Measurements from ENCODE around the gene PRKCA. TPM values are rescaled to one million over a fixed set of nuclear protein-coding genes. Genes with fewer than 3 reads are reported as not detected.
A peak's percentile ranks its signal among the peaks of the same experiment; 100 is the strongest.
"Not testable (repeated sequence)": the region's sequence is repeated elsewhere in the genome, so short reads cannot be mapped to it uniquely, and the experiment has no call there.

PRKCA gene
- total RNA-seq, 1 donor from 2014 or later: 4.5 TPM

DNA sequence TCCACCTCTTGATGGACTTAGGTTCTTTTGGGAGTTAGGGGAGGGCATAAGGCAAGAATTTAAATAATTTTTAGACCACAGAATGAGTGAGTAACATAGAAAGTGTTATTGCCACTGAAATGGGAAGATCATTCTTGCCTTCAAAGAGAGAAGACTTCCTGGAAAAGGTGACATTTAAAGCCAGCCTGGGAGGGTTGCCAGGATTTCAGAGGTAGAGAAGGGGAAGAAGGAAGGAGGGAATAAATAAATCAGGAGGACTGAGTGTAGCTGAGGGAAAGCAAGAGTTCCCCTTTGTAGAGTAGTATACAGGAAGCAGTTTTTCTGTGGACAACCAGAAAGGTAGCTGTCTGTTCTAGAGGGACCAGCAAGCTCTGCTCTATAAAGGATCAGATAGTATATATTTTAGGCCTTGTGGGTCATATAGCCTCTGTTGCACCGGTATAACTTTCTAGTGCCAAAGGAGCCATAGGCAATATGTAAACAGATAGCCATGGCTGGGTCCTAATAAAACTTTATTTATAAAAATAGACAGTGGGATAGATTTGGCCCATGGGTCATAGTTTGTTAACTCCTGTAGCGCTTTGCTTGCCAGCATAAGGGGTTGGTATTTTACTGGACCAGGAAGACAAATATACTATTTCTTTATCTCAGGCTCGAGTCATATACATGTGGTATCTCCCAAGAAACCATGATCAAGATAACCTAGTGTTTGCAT lies 385.3 kb downstream of the PRKCA start:
- ATAC-seq: no peak

DNA sequence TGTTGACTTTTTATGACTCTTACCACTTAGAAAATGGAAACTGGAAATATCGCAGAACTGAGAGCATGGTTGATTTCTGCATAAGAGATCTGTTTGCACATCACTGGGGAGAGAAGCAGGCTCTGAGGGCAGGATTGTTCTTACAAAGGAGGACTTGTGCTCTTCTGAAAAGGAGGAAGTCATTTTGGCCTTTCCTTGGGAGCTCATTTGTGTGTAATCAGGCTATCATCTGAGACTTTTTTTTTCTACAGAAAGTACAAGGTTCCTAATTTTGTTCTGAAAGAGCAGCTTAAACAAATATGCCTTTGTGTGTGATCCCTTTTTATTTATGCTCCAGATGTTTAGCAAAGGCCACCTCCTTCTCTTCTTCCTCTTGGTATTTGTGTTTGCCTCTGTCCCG lies 386.8 kb downstream of the PRKCA start:
- ATAC-seq: no peak

DNA sequence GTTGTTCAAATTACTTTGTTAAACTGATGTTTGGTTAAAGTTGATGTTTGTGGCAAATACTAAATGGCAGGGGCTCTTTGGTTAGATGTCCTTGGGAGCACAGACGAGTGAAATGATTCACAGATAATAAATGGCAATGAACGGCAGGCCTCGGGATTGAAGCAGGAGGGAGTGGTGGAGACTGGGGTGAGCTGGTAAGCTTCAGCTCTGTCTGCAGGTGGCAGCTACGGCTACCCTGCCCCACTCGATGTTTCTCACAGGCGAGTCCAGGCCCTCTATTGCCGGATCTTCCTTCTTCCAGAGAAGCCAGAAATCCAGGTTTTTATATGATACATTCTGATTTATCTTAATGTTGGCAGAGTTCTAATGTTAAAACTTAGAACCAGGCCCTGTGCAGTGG lies 387.8 kb downstream of the PRKCA start:
- no peak for ATAC-seq

DNA sequence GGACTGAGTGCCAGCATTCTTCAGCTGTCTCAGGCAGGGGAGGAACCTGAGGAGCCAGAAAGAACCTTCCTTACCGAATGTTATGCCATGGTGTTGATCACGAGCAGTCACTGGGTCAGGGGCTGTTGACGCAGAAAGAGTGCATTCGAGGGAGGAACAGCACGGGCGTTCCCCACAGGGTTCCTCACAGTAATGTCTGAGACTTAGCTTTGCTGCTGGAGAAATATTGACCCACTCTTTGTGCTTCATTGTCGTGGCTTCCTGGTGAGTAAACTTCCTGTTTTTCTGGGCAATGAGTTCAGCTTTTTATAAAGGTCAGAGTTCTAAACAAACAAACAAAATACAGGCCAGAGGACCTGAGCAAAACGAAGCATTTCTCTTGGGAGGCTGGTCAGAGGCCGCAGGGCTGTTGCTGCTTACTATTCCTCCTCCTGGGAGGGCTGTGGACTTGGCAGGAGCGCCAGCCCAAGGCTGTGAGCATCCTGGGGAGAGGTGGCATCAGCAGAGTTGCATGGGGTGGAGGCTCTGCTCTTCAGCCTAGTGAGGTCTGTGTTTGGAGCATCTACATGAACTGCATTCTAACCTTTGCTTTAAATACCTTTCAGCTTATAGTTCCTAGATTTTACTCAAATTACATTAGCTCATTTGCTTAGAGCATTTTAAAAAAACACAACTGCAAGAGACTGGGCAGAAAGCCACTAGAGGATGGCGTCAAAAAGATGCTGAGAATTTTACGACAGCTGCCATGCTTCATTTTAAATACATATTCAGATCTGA lies 389.4 kb downstream of the PRKCA start:
- ATAC-seq: peak; percentile 48

DNA sequence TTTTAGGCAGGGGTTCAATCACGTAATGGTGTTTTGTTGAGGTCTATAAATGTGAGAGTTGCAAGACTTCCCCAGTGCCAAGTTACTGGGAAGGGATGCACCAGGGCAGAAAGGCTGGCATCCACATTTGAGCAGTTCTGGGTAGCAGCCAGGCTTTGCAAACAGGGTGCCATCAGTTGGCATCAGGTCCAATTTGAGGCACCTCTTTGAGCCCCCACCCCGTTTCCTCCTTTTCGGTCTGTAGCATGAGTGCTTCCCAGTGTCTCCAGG lies 389.9 kb downstream of the PRKCA start:
- ATAC-seq: no peak

DNA sequence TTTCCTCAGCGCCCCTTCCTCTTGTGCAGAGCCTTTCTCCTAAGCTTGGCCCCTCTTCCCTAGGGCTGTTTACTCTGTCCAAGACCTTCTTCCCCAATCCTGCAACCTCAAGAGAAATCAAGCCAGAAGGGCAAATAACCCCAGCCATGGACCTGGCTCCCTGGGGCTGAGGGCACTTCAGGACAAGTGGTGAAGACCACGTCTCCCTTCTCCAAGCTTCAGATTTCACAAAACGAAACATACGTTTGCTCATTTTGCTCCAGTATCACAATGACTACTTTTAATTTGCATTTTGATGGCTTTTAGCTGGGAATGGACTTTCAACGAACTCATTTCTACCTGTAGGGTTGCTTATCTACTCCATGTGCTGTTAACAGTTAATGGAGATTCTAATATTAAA lies 392.7 kb downstream of the PRKCA start:
- ATAC-seq: no peak

DNA sequence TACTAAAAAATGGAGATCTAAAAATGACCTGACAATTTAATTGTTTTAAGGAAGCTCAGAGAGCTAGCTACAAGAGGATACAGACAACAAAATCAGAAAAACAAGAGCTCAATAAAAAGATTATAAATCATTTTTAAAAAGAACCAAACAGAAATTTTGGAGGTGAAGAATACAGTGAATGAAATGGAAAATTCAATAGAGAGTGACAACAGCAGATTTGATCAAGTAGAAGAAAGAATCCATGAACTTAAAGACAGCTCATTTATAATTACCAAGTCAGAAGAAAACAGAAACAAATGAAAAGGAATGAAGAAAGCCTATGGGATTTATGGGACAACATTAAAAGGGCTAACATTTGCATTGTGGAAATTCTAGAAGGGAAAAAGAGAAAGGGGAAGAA lies 395.9 kb downstream of the PRKCA start:
- no peak for ATAC-seq

DNA sequence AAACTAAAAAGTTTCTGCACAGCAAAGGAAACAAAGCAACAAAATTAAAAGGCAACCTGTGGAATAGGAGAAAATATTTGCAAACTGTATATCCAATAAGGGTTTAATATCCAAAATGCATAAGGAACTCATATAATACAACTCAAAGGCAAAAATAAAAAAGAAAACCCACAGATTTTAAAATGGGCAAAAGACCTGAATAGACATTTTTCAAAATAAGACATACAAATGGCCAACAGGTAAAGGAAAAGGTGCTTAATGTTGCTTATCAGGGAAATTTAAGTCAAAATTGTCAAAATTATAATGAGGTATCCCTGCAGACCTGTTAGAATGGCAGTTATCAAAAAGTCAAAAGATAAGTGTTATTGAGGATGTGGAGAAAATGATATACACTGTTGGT lies 399.0 kb downstream of the PRKCA start:
- ATAC-seq: no peak

DNA sequence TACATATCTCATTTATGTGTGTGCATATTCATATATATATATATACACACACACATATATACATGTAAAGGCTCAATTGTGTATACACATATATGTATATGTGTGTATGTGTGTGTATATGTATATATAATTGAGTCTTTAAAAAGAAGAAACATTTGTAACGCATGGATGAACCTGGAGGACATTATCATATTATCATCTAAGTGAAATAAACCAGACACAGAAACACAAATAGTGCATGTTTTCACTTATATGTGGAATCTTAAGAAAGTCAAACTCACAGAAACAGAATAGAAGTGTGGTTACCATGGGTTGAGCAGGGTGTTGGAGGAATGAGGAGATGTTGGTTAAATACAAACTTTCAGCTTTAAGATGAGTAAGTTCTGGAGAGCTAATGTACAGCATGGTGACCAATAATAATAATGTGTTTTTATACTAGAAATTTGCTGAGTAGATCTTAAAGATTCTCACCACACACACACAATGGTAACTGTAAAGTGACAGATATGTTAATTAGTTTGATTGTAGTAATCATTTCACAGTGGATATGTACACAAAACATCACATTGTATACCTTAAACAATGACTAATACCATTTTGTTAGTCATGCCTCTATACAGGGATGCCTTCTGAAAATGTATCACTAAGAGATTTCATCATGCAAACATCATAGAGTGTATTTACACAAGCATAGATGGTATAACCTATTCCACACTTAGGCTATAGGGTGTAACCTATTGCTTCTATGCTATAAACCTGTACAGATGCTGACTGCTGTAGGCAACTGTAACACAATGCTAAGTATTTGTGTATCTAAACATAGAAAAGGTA lies 399.9 kb downstream of the PRKCA start:
- ATAC-seq: peak; percentile 98

DNA sequence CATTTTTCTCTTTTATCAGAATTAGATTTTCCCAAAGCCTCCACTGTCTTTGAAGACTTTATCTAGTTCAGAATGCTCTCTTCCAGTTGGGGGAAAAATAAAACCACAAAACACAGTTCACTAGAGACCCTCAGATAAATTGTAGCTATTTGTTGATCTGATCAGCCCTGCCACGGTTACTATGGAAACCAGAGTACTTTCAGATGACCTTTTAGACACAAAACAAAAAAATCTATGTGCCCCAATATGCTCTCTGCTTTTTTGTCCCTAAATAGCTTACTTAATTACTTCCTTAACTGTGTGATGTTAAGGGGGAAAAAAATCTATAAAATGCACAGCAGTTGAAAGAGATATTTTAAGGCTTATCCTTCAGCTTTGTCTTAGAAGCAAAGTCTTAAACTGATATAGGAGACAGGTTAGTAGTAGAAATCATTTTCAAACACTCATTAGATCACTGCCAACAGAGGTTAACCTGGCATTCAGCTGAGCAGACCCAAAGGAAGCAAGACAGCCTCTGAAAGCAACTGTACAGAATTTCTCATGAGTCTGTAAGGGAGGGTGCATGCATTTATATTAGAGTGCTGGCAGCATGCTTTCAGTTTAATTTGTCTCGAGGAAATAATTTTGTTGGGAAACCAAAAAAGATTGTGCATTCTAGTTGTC lies 402.6 kb downstream of the PRKCA start:
- ATAC-seq: no peak

DNA sequence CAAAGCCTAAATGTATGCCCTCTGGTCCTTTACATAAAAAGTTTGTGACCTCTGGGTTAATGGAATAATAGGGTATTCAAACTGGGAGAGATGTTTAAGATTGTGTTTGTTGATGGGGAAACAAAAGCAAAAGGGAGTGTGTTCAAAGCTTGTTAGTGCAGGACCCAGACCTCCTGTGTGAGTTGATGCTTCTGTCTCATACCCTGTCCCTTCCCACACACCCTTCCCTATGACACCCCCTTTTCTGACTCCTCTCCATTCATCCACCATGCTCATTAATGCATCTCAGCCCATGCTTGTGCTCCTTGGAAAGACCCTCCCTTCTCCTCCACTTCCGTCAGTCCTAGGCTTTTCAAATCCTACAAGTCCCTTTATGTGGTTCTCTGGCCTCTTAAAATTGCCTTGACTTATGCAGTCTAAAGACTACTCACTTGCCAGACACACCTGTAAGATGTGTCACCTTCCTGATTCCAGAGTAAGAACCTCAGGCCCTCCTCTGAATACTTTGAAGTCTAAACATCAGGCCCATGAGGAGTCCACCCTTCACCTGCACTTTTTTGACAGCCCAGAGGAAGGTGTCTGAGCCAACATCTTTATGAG lies 404.5 kb downstream of the PRKCA start:
- ATAC-seq: peak; percentile 24

DNA sequence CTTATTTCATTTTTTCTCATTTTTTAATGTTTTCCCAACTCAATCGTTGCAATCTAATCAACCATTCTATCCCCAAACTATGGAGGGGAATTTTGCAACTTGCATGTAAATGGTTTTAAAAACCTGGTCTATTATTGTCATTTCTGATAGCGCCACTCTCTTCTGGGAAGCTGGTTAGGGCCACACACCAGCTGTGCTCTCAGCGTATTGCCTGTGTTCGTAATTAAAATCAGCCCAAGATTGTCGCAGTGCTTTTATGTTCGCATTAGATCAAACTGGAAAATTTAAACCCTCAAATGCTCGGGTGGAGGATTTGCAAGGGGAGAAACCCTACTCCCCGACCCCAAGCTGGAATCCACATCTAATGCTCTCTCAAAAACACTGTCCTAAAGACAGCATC lies 409.0 kb downstream of the PRKCA start:
- ATAC-seq: no peak

DNA sequence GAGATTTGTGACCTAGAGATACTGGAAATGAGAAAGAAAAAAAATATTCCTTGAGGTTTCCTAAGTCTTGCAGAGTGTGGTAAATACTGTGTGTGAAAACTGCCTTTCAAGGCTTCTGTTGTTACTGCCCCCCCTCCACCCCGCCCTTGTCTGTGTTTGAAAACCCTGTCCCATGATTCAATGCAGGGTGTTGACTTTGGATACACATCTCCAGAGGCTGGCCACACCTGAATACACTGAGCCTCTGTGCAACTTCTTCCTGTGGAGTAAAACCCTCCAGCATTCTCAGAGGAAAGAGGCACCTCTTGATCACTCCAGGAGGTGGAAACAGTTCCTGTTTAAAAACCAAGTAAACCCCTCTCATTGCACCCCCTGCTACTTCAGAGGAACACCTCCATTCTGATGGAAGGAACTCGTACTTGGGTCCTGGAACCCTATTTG lies 409.5 kb downstream of the PRKCA start:
- ATAC-seq: peak; percentile 79

DNA sequence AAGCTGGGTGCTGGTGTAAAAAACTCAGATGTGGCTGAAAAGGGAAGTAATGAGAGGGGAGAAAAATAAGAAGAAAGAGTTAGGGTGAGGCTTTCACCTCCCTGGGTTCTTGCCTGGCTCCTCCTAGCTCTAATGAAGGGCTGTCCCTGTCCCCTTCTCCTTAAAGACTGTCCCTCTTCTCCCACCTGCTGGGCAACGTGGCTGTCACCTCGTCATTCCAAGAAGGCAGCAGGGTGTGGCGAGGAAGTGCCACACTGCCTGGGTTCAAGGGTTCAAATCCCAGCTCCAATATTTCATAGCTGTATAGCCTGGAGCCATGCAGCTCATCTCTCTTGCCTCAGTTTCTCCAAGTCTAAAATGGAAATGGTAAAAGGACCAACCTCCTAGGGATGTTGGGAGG lies 410.0 kb downstream of the PRKCA start:
- no peak for ATAC-seq

DNA sequence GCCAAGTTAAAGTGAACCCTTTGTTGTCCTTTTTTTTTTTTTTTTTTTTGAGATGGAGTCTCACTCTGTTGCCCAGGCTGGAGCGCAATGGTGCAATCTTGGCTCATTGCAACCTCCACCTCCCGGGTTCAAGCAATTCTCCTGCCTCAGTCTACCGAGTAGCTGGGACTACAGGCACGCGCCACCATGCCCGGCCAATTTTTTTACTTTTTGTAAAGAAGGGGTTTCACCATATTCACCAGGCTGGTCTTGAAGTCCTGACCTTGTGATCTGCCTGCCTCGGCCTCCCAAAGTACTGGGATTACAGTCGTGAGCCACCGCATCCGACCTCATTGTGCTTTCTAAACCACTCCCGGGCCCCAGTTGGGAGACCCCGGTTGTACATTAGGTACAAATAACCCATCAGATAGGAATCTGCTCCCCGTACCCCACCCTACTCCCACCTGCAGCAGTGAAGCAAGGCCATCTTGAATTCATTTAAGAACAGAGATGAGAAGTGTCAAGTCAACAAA lies 410.7 kb downstream of the PRKCA start:
- ATAC-seq: not testable (repeated sequence)

DNA sequence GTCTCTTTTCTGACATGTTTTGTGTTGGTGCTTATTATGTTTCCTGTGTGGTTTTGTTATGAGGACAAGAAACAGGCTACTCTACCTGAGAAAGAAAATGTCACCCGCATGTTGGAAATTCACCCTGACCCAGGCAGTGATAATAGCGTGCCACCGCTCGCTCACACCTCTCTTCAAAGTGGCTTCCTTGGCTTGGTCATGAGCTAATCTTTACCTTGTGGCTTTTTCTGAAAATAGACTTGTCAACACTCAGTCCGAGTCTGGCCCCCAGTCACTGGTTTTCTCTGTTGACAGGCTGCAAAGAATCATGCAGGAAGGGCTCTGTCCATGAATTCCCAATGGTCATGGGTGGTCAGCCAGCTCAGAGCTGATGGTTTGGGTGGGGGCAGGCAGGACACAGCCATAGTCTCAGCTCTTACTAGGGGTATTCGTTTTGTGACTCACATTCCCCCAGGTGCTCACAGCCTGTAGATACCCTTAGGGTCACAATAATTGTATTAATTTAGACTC lies 411.2 kb downstream of the PRKCA start:
- no peak for ATAC-seq

DNA sequence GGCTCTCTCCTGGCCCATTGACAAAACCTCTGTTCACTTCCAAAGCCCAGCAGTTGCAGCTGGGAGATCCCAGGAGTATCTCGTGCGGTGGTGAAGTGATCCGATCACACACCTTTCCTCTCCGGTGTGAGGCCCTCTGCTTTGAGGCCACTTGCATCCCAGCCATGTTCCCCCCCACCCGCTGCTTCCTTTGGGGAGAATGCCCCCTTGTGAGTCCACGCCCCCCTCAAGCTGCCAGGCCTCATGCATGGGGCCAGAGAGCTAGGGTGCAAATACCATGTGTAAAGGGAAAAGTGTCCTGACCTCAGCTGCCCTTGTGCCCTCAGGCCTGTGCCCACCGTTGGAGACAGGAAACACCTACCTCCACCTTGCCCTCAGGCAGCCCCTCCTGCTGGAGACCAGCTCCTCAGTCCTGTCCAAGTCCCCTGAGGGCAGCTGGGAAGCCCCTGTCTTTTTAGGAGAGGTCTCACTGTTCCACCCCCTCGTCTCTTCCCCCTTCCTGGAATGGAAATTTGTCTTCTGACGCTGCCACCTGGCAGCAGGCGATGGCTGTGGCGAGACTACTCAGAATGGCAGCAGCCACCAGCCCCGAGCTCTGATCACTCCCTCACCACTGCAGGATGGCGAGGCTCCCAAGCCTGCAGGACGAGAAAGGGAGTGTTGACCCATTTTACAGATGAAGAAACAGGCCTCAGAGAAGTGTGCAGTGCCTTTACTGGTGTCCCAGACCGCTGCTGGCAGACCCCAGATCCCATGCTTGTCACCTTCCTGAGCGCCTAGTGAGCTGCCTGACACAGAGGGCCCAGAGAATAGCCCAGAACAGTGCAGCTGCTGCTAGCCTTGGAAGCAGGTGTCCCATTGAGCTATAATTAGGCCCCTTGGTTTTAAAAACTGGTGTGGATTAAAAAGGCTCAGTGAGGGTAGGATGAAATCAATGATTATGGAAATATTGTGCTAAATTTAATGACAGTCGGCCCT lies 411.9 kb downstream of the PRKCA start:
- no peak for ATAC-seq

DNA sequence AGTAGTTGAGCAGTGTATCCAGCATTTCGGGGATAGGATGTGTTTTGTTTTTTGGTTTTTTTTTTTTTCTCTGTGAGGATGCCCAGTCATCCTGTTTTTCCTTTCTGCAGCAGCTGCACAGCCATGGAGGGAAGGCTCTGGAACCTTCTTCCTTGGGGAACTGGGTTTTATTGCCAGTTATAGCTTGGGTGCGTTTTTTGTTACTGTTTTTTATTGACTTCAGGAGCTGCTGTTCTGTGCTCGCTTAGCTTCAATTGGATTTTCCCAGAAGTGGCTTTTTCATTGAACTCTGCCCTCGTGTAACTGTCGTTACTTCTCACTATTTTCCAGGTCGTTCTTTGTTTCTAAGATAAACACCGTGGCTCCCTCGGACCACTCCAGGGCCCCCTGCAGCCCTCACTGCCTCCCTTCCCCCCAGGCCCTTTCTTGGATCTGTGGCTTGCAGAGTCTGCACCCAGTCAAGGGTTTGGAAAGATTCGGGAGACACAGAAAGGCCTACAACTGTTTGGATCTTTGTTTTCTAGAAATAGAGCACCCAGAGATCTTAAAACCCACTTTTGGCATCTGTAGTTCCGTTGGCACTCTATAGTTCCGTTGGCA lies 412.8 kb downstream of the PRKCA start:
- ATAC-seq: no peak

DNA sequence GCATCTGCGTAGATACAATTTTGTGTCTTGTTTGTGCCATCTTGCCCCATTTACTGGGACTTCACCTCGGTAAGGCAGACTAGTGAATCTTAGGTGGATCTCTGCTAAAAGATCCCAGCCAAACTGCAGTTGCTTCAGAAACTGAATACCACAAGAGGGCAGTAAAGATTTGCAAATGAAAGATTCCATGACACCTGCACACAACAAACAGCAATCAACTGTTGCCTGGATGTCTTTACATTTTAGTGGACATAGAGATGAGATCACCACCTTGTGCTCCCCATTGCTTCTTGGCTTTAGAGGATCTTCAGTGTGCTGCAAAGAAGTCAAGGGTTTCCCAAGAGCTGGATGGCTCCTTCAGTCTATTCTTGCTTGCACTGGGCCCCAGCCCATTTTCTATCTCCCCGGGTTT lies 413.3 kb downstream of the PRKCA start:
- ATAC-seq: peak; percentile 61

DNA sequence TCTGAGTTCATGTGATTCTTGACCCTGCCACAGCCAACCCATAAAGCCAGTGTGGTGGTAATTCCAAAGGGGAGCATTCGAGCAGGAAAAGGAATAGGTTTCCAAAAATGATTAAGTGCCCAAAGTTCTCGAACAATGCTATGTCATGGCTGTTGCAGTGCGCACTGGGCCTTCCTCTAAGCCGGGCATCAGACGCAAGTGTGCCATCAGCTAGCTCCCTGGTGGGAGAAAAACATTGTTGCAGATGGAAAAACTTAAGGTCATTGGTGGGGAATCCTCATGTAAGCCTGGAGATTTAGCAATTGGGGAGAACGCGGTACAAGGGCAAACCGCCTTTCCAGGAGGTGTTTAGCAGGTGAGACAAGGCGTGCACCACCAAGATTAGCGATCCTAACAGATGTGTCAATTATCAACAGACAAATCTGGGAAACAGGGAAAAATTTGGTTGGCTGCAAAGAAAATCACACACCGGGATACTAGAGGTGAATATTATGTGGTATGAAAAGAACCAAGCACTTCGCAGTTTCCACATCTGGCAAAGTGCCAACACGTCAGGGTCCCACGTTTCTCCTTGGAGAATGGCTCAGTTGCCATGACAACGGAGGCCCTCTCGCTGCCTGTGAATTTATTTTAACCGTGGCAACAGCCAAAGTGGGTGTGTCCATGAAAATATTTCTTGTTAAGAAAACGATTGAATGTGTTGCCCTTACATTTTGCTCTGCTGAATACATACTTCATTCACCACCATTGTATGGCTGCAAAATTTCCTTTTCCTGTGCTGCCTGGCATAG lies 414.0 kb downstream of the PRKCA start:
- no peak for ATAC-seq
